ENCODE measurements around the gene FLT3. TPM values are rescaled to one million over a fixed set of nuclear protein-coding genes. Genes with fewer than 3 reads are reported as not detected.
"Not testable (repeated sequence)": the region's sequence is repeated elsewhere in the genome, so short reads cannot be mapped to it uniquely, and the experiment has no call there.

FLT3 gene
- total RNA-seq, 1 donor from 2014 or later = 0.07 TPM

DNA sequence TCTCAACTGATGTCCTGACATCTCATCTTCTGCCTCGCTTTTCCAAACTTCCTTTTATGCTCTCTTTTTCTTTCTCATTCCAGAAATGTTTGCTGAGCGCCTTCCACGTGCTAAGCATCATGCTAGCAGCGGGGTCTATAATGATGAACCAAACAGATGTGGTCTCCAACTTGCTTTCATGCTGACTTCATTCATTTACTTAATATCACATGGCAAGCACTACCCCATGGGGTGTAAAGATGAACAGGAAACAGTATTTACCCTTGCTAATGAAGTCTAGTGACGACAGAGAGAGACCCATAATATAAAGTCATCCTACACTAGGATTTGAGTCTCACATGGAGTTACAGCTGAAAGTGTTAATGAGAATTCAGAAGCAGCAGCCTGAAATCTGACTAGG lies 90.3 kb downstream of the FLT3 start:
- CTCF ChIA-PET = no interaction called here
- H3K4me3 Mint-ChIP-seq = no peak overlapping the region
- no peak for ATAC-seq (ENCODE audit: low read depth)
- H3K4me1 Mint-ChIP-seq = peaks cover 15% of the 10 kb centered on the region
- no peaks in the 10 kb centered on the region for H3K36me3 Mint-ChIP-seq (ENCODE audit: low read depth)
- H3K27me3 Mint-ChIP-seq = no peaks in the 10 kb centered on the region
- no peak overlapping the region for H3K27ac Mint-ChIP-seq
- TF ChIP-seq, protein P1, sequence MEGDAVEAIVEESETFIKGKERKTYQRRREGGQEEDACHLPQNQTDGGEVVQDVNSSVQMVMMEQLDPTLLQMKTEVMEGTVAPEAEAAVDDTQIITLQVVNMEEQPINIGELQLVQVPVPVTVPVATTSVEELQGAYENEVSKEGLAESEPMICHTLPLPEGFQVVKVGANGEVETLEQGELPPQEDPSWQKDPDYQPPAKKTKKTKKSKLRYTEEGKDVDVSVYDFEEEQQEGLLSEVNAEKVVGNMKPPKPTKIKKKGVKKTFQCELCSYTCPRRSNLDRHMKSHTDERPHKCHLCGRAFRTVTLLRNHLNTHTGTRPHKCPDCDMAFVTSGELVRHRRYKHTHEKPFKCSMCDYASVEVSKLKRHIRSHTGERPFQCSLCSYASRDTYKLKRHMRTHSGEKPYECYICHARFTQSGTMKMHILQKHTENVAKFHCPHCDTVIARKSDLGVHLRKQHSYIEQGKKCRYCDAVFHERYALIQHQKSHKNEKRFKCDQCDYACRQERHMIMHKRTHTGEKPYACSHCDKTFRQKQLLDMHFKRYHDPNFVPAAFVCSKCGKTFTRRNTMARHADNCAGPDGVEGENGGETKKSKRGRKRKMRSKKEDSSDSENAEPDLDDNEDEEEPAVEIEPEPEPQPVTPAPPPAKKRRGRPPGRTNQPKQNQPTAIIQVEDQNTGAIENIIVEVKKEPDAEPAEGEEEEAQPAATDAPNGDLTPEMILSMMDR (IDR thresholded peaks at IDR 0.05) = no peak
- no peak for DNase-seq
- POLR2A ChIA-PET = no interaction called here
- intact Hi-C loops (cut with micrococcal nuclease) = loop anchor here (5.0 kb wide), 2 partner anchors 37 to 127 kb away; partner anchors contain the start of gene PAN3
- no peaks in the 10 kb centered on the region for H3K9me3 Mint-ChIP-seq

DNA sequence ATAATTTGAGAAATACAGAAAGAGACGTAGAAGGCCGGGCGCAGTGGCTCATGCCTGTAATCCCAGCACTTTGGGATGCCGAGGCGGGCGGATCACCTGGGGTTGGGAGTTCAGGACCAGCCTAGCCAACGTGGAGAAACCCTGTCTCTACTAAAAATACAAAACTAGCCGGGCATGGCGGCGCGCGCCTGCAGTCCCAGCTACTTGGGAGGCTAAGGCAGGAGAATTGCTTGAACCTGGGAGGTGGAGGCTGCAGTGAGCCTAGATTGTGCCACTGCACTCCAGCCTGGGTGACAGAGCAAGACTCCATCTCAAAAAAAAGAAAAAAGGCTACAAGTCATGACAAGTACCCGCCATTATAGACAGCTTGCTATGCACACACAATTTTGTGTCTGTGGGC lies 95.4 kb downstream of the FLT3 start:
- H3K4me3 Mint-ChIP-seq; intact Hi-C loops (cut with micrococcal nuclease); H3K36me3 Mint-ChIP-seq (ENCODE audit: low read depth); CTCF ChIA-PET; H3K27ac Mint-ChIP-seq; H3K4me1 Mint-ChIP-seq; H3K9me3 Mint-ChIP-seq; POLR2A ChIA-PET; ATAC-seq (ENCODE audit: low read depth); H3K27me3 Mint-ChIP-seq; DNase-seq: not testable (repeated sequence)

DNA sequence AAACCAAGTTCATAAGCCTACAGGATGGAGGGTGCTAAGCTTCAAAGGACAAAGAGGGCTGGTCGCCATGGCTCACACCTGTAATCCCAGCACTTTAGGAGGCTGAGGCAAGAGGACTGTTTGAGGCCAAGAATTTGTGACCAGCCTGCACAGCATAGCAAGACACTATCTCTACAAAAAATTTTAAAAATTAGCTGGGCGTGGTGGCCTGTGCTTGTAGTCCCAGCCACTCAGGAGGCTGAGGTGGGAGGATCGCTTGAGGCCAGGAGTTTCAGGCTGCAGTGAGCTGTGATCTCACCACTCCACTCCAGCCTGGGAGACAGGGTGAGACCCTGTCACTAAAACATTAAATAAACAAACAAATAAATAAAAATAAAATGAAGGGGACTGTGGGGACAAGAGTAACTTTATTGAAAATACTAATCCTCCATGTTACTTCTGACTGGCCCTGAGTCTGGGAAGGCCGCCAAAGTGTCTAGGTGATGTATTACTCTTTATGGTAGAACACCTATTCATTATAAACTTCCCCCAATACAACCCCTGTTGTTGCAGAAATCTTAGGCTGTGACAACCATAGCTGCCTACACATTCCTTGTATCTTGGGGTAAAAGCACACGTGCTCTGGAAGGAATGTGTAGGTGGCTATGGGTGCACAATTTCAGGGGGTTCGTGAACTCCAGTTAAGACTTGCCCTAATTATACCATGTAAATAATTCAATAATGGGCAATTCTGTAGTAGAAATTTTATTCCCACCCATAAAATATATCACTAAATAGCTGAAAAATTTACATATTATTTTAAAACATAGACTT lies 97.3 kb downstream of the FLT3 start:
- no peak overlapping the region for H3K27ac Mint-ChIP-seq
- CTCF ChIA-PET = interaction anchor here (0.6 kb wide), 1 partner anchor 10 kb away, joined by 4 read pairs; no protein-coding TSS in a partner anchor
- no peaks in the 10 kb centered on the region for H3K27me3 Mint-ChIP-seq
- intact Hi-C loops (cut with micrococcal nuclease) = no loop called here
- DNase-seq = no peak
- H3K4me1 Mint-ChIP-seq = peaks cover 2% of the 10 kb centered on the region
- H3K9me3 Mint-ChIP-seq = no peaks in the 10 kb centered on the region
- H3K4me3 Mint-ChIP-seq = no peak overlapping the region
- no peak for ATAC-seq (ENCODE audit: low read depth)
- POLR2A ChIA-PET = no interaction called here
- H3K36me3 Mint-ChIP-seq (ENCODE audit: low read depth) = no peaks in the 10 kb centered on the region
- TF ChIP-seq, protein P1 (IDR thresholded peaks at IDR 0.05) = no peak

DNA sequence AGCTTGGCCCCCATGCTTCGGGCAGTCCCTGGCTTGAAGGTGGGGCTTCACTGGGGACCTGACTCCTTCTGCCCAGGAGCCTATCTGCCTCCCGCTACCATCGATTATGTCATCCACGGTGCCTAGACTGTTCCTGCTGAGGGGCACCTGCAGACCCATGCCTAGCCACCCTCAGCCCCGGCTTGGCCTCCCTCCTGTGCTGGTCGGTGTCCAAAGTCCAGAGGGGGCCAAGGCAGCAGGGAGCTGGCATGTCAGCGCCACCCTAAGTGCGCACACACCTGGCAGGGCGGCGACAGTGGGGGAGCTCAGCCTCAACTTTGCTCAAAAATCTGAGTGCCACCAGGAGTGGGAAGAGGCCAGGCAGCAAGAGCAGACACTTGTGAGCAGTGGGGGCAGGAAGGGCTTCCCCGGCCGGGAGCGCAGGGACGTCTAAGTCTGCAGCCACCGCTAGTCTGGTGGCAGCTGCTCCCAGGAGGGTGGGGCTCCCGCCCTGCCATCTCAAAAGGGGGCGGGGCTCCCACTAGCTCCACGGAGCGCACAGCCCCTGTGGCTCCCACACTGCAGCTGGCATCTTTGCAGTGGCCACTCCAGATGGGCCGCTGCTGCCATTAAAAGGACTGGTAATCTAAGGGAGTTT lies 98.4 kb downstream of the FLT3 start:
- Mint-ChIP-seq H3K27me3 (no peaks in the 10 kb centered on the region), H3K9me3 (no peaks in the 10 kb centered on the region), H3K27ac (no peak overlapping the region), H3K4me1 (peaks cover 3% of the 10 kb centered on the region), H3K4me3 (no peak overlapping the region), H3K36me3 (ENCODE audit: low read depth) (no peaks in the 10 kb centered on the region)
- ChIA-PET CTCF (interaction anchor here (0.6 kb wide), 1 partner anchor 175 kb away, joined by 3 read pairs; no protein-coding TSS in a partner anchor), POLR2A (no interaction called here)
- DNase-seq (no peak), ATAC-seq (ENCODE audit: low read depth) (no peak)
- intact Hi-C loops (cut with micrococcal nuclease) = no loop called here
- TF ChIP-seq, protein P1 (IDR thresholded peaks at IDR 0.05) = no peak

DNA sequence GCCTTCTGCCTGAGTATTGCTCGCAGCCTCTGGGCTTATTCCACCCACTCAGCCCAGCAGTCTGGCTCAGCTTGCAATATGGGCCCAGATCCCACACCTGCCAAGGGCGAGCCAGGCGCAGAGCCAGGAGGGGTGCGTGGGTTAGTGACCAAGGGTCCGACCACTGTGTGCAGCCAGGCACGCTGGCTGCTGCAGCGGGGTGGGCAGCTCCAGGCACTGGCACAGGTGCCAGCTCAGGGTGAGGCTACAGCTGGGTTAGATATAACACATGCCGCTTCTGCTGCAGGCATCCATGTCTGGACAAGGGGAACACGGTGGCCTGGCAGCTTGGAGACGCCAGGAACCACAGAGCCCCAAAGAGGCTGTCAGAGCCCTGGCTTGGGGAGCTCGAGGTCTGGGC lies 99.3 kb downstream of the FLT3 start:
- POLR2A ChIA-PET = no interaction called here
- Mint-ChIP-seq H3K9me3 (no peaks in the 10 kb centered on the region), H3K27ac (no peak overlapping the region), H3K4me3 (no peak overlapping the region), H3K4me1 (peaks cover 3% of the 10 kb centered on the region), H3K27me3 (no peaks in the 10 kb centered on the region), H3K36me3 (ENCODE audit: low read depth) (no peaks in the 10 kb centered on the region)
- CTCF ChIA-PET = interaction anchor here (0.6 kb wide), 1 partner anchor 174 kb away, joined by 3 read pairs; no protein-coding TSS in a partner anchor
- DNase-seq (no peak), ATAC-seq (ENCODE audit: low read depth) (no peak)
- intact Hi-C loops (cut with micrococcal nuclease) = no loop called here
- TF ChIP-seq, protein P1 (IDR thresholded peaks at IDR 0.05) = no peak
